DMS153 treated with DMSO at 0.1 percent for 48 hours (cell line): ENCODE results near the gene DCAF17.
"Not testable (repeated sequence)": the region's sequence is repeated elsewhere in the genome, so short reads cannot be mapped to it uniquely, and the experiment has no call there.

Experiments used
- DNase-seq: peaks from one replicate; lab custom pipeline; 2025; ENCODE audit not compliant: unreplicated experiment; lab: John Stamatoyannopoulos, UW

The DCAF17 gene

GRCh38 chr2:171410101-171410500 lies 23.9 kb upstream of the DCAF17 start:
- DNase-seq: no peak

- DNase-seq: no peak
Observed at GRCh38 chr2:171410624-171411023, 23.4 kb upstream of the DCAF17 start.

GRCh38 chr2:171411214-171411613 lies 22.8 kb upstream of the DCAF17 start:
- no peak for DNase-seq

- DNase-seq: no peak
Observed at GRCh38 chr2:171411791-171412483, 22.1 kb upstream of the DCAF17 start.

GRCh38 chr2:171412571-171413175 lies 21.4 kb upstream of the DCAF17 start:
- no peak for DNase-seq

GRCh38 chr2:171414645-171415044 lies 19.4 kb upstream of the DCAF17 start:
- not testable (repeated sequence) for DNase-seq

GRCh38 chr2:171416009-171416926 lies 17.8 kb upstream of the DCAF17 start:
- DNase-seq: peak; percentile 83

- DNase-seq: no peak
Observed at GRCh38 chr2:171419333-171419732, 14.7 kb upstream of the DCAF17 start.

- DNase-seq: no peak
Observed at GRCh38 chr2:171420728-171421563, 13.1 kb upstream of the DCAF17 start.

GRCh38 chr2:171422710-171423495 lies 11.1 kb upstream of the DCAF17 start:
- DNase-seq: not testable (repeated sequence)

- no peak for DNase-seq
Observed at GRCh38 chr2:171430516-171431410, 3.3 kb upstream of the DCAF17 start.

- DNase-seq: no peak
Observed at GRCh38 chr2:171431677-171432167, 2.3 kb upstream of the DCAF17 start.

GRCh38 chr2:171432206-171432968 lies 1.6 kb upstream of the DCAF17 start:
- no peak for DNase-seq

- DNase-seq: no peak
Observed at GRCh38 chr2:171432969-171433762, 860 bp upstream of the DCAF17 start.

- DNase-seq: no peak
Observed at GRCh38 chr2:171433763-171434012, 338 bp upstream of the DCAF17 start, which contains the start of gene METTL8. TSS of gene METTL8 (minus strand) at chr2:171433990. CDS start at chr2:171392185, 41,805 bp downstream.

GRCh38 chr2:171436307-171436706 lies 2.3 kb downstream of the DCAF17 start:
- no peak for DNase-seq

- DNase-seq: no peak
Observed at GRCh38 chr2:171441470-171441869, 7.4 kb downstream of the DCAF17 start.

- DNase-seq: no peak
Observed at GRCh38 chr2:171447675-171448074, 13.6 kb downstream of the DCAF17 start.
